T-cell (primary cell): ENCODE results near the gene SLFN13. TPM values are rescaled to one million over a fixed set of nuclear protein-coding genes. Genes with fewer than 3 reads are reported as not detected.
A peak's percentile ranks its signal among the peaks of the same experiment; 100 is the strongest.
"Not testable (repeated sequence)": the region's sequence is repeated elsewhere in the genome, so short reads cannot be mapped to it uniquely, and the experiment has no call there.

ENCODE experiments used
- ATAC-seq, 4 experiments: fragments of 200-7000 bp in 3 of 4; fragments of 150-1000 bp in 1 of 4; cut with Tn5 transposase; replicated peaks in 1 of 4; 1 replicate in 3 of 4; 2 replicates in 1 of 4; pipeline ENCODE4 v1.10.0; 2021; ENCODE audit warnings: moderate library complexity in 3 of 4, mild to moderate bottlenecking in 2 of 4, moderate number of reproducible peaks in 1 of 4
- CTCF ChIA-PET, 2 donors: fragments of 300-600 bp; sonication (Branson Sonifier 250); formaldehyde crosslinking; loops; one replicate each; lab custom pipeline; 2022; ENCODE audit warnings: antibody characterized with exemption in 2 of 2; lab: Charles Lee
- POLR2A ChIA-PET, 2 donors: fragments of 300-600 bp; sonication (Branson Sonifier 250); formaldehyde crosslinking; loops; one replicate each; lab custom pipeline; 2022; ENCODE audit warnings: antibody characterized with exemption in 2 of 2; lab: Charles Lee
- DNase-seq, 35 experiments: peaks; one replicate each; pipeline versions ENCODE4 v3.0.0 to v3.0.0-alpha.2; 2013 to 2023
- H3K27ac ChIP-seq: one replicate; pipeline ENCODE4 v1.5.1; 2013; ENCODE audit warnings: low read length
- H3K27me3 ChIP-seq, 2 experiments: replicated peaks in 1 of 2; 1 replicate in 1 of 2; 2 replicates in 1 of 2; pipeline versions ENCODE4 v1.6.1 to v1.7.0; 2013; ENCODE audit warnings: low read length in 1 of 2, mixed read lengths in 1 of 2; ENCODE audit not compliant: control insufficient read depth in 2 of 2, insufficient read depth in 2 of 2; ENCODE audit errors: extremely low read depth in 1 of 2
- H3K36me3 ChIP-seq, 2 donors: 1 replicate in 1 of 2; 2 replicates in 1 of 2; pipeline versions ENCODE4 v1.6.1 to v1.7.0; 2013; ENCODE audit warnings: low read length in 1 of 2; ENCODE audit not compliant: control insufficient read depth in 2 of 2, insufficient read depth in 1 of 2; ENCODE audit errors: extremely low read depth in 1 of 2
- H3K4me1 ChIP-seq, 2 experiments: 1 replicate in 1 of 2; 2 replicates in 1 of 2; pipeline versions ENCODE4 v1.6.1 to v1.7.0; 2013; ENCODE audit warnings: low read length in 2 of 2, mixed read lengths in 1 of 2; ENCODE audit not compliant: insufficient read depth in 2 of 2, control insufficient read depth in 1 of 2; ENCODE audit errors: extremely low read depth in 1 of 2
- H3K4me3 ChIP-seq, 2 donors: 1 replicate in 1 of 2; 2 replicates in 1 of 2; pipeline versions ENCODE4 v1.5.1 to v1.7.0; 2013; ENCODE audit warnings: mild to moderate bottlenecking in 2 of 2, low read length in 1 of 2, moderate library complexity in 1 of 2; ENCODE audit not compliant: control insufficient read depth in 1 of 2; ENCODE audit errors: extremely low read depth in 1 of 2
- H3K9me3 ChIP-seq: 2 replicates; pipeline ENCODE4 v1.7.0; 2013
- H3K27ac Mint-ChIP-seq, 2 donors: one replicate each; pipeline ENCODE4 v1.8.0; 2020 to 2021; ENCODE audit warnings: mild to moderate bottlenecking in 2 of 2, mixed read lengths in 2 of 2
- H3K27me3 Mint-ChIP-seq, 2 donors: one replicate each; pipeline ENCODE4 v1.8.0; 2021 to 2022; ENCODE audit warnings: mixed read lengths in 2 of 2
- H3K36me3 Mint-ChIP-seq: one replicate; pipeline ENCODE4 v1.8.0; 2021; ENCODE audit warnings: mixed read lengths
- H3K4me1 Mint-ChIP-seq, 3 donors: one replicate each; pipeline ENCODE4 v1.8.0; 2020 to 2022; ENCODE audit warnings: mixed read lengths in 3 of 3, mild to moderate bottlenecking in 1 of 3
- H3K4me3 Mint-ChIP-seq, 3 donors: one replicate each; pipeline ENCODE4 v1.8.0; 2020 to 2022; ENCODE audit warnings: mild to moderate bottlenecking in 3 of 3, mixed read lengths in 3 of 3, moderate library complexity in 3 of 3
- H3K9me3 Mint-ChIP-seq, 3 donors: one replicate each; pipeline ENCODE4 v1.8.0; 2020 to 2022; ENCODE audit warnings: mixed read lengths in 3 of 3
- WGBS: methylation state at CpG from one replicate; pipeline ENCODE4 v1.1.5; 2013; ENCODE audit warnings: missing lambda C conversion rate; ENCODE audit not compliant: insufficient coverage; 5-methylcytosine and 5-hydroxymethylcytosine counted together
- total RNA-seq, 35 experiments: library from RNA in 6 of 35; stranded (reverse) in 6 of 35; fragments of 120-200 nt in 1 of 35; gene quantifications; one replicate each; pipeline versions ENCODE4 v1.2.1 to v1.2.4 and lab custom pipeline; 2013 to 2026

SLFN13 gene
- total RNA-seq, 5 donors from 2014 or later (not counting 1 experiment from before 2014, with no cell fraction given) = 26.6 to 34.9 (median 30.9) TPM

- peaks cover 42 to 51% (median 47%) of the 10 kb centered on the region in 3 donors for H3K4me1 Mint-ChIP-seq
- no peak overlapping the region for H3K4me3 ChIP-seq
- no peak overlapping the region for H3K27ac ChIP-seq
- H3K4me1 ChIP-seq = peaks cover 16 to 27% of the 10 kb centered on the region in 2 experiments
- peak in 1 of 4 experiments; percentile 18 for ATAC-seq
- ChIA-PET POLR2A (interaction anchor here (0.5 to 0.7 kb wide), 3 partner anchors 44 to 65 kb away, joined by 3 to 5 read pairs (median 3); no protein-coding TSS in a partner anchor), CTCF (interaction anchor here in 1 of 2 donors (0.9 kb wide), 1 partner anchor 59 kb away, joined by 6 read pairs; no protein-coding TSS in a partner anchor)
- H3K27me3 Mint-ChIP-seq = no peaks in the 10 kb centered on the region
- DNase-seq = peak in 1 of 35 experiments; percentile 21
- H3K36me3 Mint-ChIP-seq = no peaks in the 10 kb centered on the region
- H3K9me3 ChIP-seq = no peaks in the 10 kb centered on the region
- WGBS = no CpG with 5 or more reads among the region's 2 CpGs
- no peaks in the 10 kb centered on the region for H3K27me3 ChIP-seq
- no peak overlapping the region for H3K4me3 Mint-ChIP-seq
- H3K27ac Mint-ChIP-seq = peak overlapping the region in 1 of 2 donors; percentile 4
- H3K36me3 ChIP-seq = no peaks in the 10 kb centered on the region
- H3K9me3 Mint-ChIP-seq = no peaks in the 10 kb centered on the region
These were observed 20.3 kb downstream of the SLFN13 start for GRCh38 chr17:35428229-35428628.

GRCh38 chr17:35423761-35424160, 24.8 kb downstream of the SLFN13 start:
- Mint-ChIP-seq H3K9me3 (no peaks in the 10 kb centered on the region), H3K4me3 (no peak overlapping the region), H3K27me3 (no peaks in the 10 kb centered on the region), H3K27ac (no peak overlapping the region), H3K36me3 (peaks cover 22% of the 10 kb centered on the region), H3K4me1 (peaks cover 12 to 14% (median 12%) of the 10 kb centered on the region in 3 donors)
- ATAC-seq = no peak
- ChIA-PET CTCF (interaction anchor here (0.6 kb wide), 2 partner anchors 15 to 173 kb away, joined by 3 to 4 read pairs; no protein-coding TSS in a partner anchor), POLR2A (interaction anchor here in 1 of 2 donors (0.5 kb wide), 1 partner anchor 262 kb away, joined by 3 read pairs; no protein-coding TSS in a partner anchor)
- no peak for DNase-seq
- no peak overlapping the region for H3K27ac ChIP-seq
- H3K4me3 ChIP-seq = no peak overlapping the region
- no peaks in the 10 kb centered on the region for H3K27me3 ChIP-seq
- no peaks in the 10 kb centered on the region for H3K9me3 ChIP-seq
- peaks cover 4 to 7% of the 10 kb centered on the region in 2 experiments for H3K4me1 ChIP-seq
- WGBS = no CpG with 5 or more reads among the region's 4 CpGs
- peaks cover 4 to 6% of the 10 kb centered on the region in 2 donors for H3K36me3 ChIP-seq

GRCh38 chr17:35421069-35421468, 27.5 kb downstream of the SLFN13 start:
- H3K9me3 Mint-ChIP-seq, DNase-seq, H3K27ac ChIP-seq, ATAC-seq, H3K27ac Mint-ChIP-seq, H3K4me1 Mint-ChIP-seq, H3K27me3 Mint-ChIP-seq, H3K36me3 ChIP-seq, POLR2A ChIA-PET, H3K4me3 Mint-ChIP-seq, H3K4me1 ChIP-seq, H3K4me3 ChIP-seq, H3K27me3 ChIP-seq, H3K9me3 ChIP-seq: not testable (repeated sequence)
- CTCF ChIA-PET = interaction anchor here in 1 of 2 donors (0.7 kb wide), 1 partner anchor 204 kb away, joined by 7 read pairs; no protein-coding TSS in a partner anchor
- H3K36me3 Mint-ChIP-seq = peaks cover 32% of the 10 kb centered on the region
- no CpG with 5 or more reads among the region's 9 CpGs for WGBS

- Mint-ChIP-seq H3K4me3 (no peak overlapping the region), H3K27me3 (no peaks in the 10 kb centered on the region), H3K4me1 (peaks cover 0 to 6% (median 2%) of the 10 kb centered on the region in 3 donors), H3K36me3 (peaks cover 53% of the 10 kb centered on the region), H3K27ac (no peak overlapping the region), H3K9me3 (peaks cover 0 to 11% (median 3%) of the 10 kb centered on the region in 3 donors)
- ATAC-seq = no peak
- H3K27ac ChIP-seq = no peak overlapping the region
- no peaks in the 10 kb centered on the region for H3K9me3 ChIP-seq
- POLR2A ChIA-PET = no interaction called here
- no peaks in the 10 kb centered on the region for H3K27me3 ChIP-seq
- WGBS = 100% methylated on average over 1 of the region's 2 CpGs
- H3K4me3 ChIP-seq = no peak overlapping the region
- peaks cover 3 to 9% of the 10 kb centered on the region in 2 donors for H3K36me3 ChIP-seq
- no peaks in the 10 kb centered on the region for H3K4me1 ChIP-seq
- CTCF ChIA-PET = no interaction called here
- DNase-seq = no peak
These were observed 31.9 kb downstream of the SLFN13 start for GRCh38 chr17:35416659-35417058.

- H3K9me3 ChIP-seq, CTCF ChIA-PET, DNase-seq, ATAC-seq, H3K27ac Mint-ChIP-seq, H3K4me3 ChIP-seq, H3K27ac ChIP-seq, H3K27me3 Mint-ChIP-seq, POLR2A ChIA-PET, H3K4me3 Mint-ChIP-seq, H3K4me1 Mint-ChIP-seq, H3K4me1 ChIP-seq, H3K27me3 ChIP-seq: not testable (repeated sequence)
- peaks cover 0 to 18% of the 10 kb centered on the region in 2 donors for H3K36me3 ChIP-seq
- H3K36me3 Mint-ChIP-seq = peaks cover 65% of the 10 kb centered on the region
- peaks cover 0 to 11% (median 3%) of the 10 kb centered on the region in 3 donors for H3K9me3 Mint-ChIP-seq
- no CpG with 5 or more reads among the region's 2 CpGs for WGBS
These were observed 33.9 kb downstream of the SLFN13 start for GRCh38 chr17:35414707-35415106.

GRCh38 chr17:35414247-35414646, 34.3 kb downstream of the SLFN13 start:
- DNase-seq (no peak), ATAC-seq (no peak)
- ChIA-PET CTCF (no interaction called here), POLR2A (no interaction called here)
- H3K4me1 ChIP-seq = no peaks in the 10 kb centered on the region
- no peak overlapping the region for H3K27ac ChIP-seq
- H3K27me3 ChIP-seq = no peaks in the 10 kb centered on the region
- Mint-ChIP-seq H3K9me3 (peaks cover 0 to 11% (median 3%) of the 10 kb centered on the region in 3 donors), H3K27me3 (no peaks in the 10 kb centered on the region), H3K4me3 (no peak overlapping the region), H3K4me1 (peaks cover 0 to 6% (median 2%) of the 10 kb centered on the region in 3 donors), H3K36me3 (peaks cover 65% of the 10 kb centered on the region), H3K27ac (no peak overlapping the region)
- no peaks in the 10 kb centered on the region for H3K9me3 ChIP-seq
- peaks cover 0 to 16% of the 10 kb centered on the region in 2 donors for H3K36me3 ChIP-seq
- WGBS = 75% methylated on average over 1 of the region's 1 CpG
- no peak overlapping the region for H3K4me3 ChIP-seq
